ENCODE measurements around the gene DEAF1.
"Not testable (repeated sequence)": the region's sequence is repeated elsewhere in the genome, so short reads cannot be mapped to it uniquely, and the experiment has no call there.

DEAF1 gene

DNA sequence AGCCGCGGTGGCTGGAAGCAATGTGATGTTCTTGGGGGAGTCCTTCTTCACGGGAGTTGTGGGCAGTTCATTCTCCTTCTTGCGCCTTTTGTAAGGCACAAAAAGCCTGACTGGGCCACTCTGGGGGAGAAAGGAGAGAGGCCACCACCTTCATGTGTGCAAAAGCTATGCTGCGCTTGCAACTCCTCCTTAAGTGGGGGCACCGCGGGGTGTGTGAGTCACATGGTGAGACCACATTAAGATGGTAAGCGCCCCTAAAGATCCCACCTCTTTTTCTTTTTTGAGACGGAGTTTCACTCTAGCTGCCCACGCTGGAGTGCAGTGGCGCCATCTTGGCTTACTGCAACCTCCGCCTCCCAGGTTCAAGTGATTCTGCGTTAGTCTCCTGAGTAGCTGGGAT lies 14.1 kb downstream of the DEAF1 start:
- DNase-seq (ENCODE audit: low read depth in 2 of 3, low spot score in 2 of 3) = no peak

- DNase-seq (ENCODE audit: low read depth in 2 of 3, low spot score in 2 of 3) = no peak
These were observed 14.5 kb downstream of the DEAF1 start for GRCh38 chr11:680476-680875.

- no peak for DNase-seq (ENCODE audit: low read depth in 2 of 3, low spot score in 2 of 3)
These were observed 15.5 kb downstream of the DEAF1 start for GRCh38 chr11:679271-680207.

- no peak for DNase-seq (ENCODE audit: low read depth in 2 of 3, low spot score in 2 of 3)
These were observed 16.7 kb downstream of the DEAF1 start for GRCh38 chr11:678297-678696.

GRCh38 chr11:674406-674805 lies 20.6 kb downstream of the DEAF1 start:
- DNase-seq (ENCODE audit: low read depth in 2 of 3, low spot score in 2 of 3) = no peak

- DNase-seq (ENCODE audit: low read depth in 2 of 3, low spot score in 2 of 3) = no peak
These were observed 21.2 kb downstream of the DEAF1 start for GRCh38 chr11:673866-674265.

DNA sequence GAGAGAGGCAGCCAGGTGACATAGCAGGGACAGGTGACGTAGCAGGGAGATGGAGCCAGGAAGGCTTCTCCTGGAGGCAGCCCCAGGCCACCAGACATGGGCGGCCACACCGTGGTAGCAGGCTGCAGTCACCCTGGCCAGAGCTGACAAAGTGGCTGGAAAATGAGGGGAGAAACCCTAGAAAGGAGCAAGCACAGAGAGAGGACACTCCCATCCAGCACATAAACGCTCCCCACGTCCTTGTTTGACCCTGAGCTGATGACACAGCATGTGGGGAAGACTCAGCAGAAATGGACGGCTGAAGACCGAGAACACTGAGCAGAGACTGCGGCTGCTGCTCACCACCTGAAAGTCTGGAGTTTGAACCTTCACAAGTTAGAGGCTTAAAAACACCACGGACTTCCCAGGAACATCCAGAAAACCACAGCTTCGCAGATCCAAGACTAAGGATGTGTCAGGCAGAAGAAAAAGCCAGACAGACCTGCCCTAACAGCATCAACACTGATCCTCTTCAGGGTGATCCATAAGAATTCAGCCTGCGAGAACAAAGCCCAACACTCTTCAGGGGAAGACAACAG lies 29.2 kb downstream of the DEAF1 start:
- no peak for DNase-seq (ENCODE audit: low read depth in 2 of 3, low spot score in 2 of 3)

GRCh38 chr11:665062-665703 lies 29.8 kb downstream of the DEAF1 start:
- no peak for DNase-seq (ENCODE audit: low read depth in 2 of 3, low spot score in 2 of 3)

- DNase-seq (ENCODE audit: low read depth in 2 of 3, low spot score in 2 of 3) = no peak
These were observed 32.2 kb downstream of the DEAF1 start for GRCh38 chr11:662689-663274.

- DNase-seq (ENCODE audit: low read depth in 2 of 3, low spot score in 2 of 3) = no peak
These were observed 34.2 kb downstream of the DEAF1 start for GRCh38 chr11:660681-661444.

DNA sequence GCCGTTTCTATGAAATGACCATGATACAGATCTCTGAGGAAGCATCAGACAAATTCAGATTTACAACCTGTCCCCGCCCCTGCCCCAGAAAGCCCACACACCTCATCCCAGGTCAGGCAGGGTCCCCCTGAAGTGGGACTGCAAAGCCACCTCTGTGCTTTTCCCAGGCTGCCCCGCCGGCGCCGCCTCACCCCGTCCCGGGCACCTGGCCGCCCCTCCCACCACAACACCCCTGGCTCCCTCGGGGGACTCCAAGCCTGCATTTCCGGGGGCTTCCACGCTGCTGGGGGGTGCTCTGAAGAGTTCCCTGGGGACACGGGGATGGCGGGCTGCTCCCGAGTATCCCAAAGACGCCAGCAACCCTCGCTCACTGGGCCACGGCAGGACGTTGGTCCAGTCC lies 34.7 kb downstream of the DEAF1 start:
- DNase-seq (ENCODE audit: low read depth in 2 of 3, low spot score in 2 of 3) = no peak

- no peak for DNase-seq (ENCODE audit: low read depth in 2 of 3, low spot score in 2 of 3)
These were observed 35.4 kb downstream of the DEAF1 start for GRCh38 chr11:659532-660085.

DNA sequence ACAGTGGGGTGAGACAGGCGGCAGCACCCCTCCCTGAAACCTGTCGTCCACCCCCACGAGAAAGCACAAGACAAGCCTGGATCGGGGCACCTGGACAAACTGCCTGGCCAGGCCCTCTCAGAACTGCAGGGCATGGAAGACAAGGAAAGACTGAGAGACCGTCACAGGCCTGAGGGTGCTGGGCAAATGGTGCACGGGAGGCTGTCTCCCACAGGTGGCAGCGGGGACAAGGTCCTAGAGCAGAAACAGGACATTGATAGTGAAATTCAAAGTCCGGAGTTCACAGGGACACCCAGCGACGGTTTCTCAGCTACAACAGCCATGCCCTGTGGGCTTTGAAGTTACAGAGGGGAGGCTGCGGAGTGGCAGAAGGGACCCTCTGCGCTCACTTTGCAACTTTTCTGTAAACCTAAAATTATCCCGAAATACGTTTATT lies 37.3 kb downstream of the DEAF1 start:
- DNase-seq (ENCODE audit: low read depth in 2 of 3, low spot score in 2 of 3) = no peak

DNA sequence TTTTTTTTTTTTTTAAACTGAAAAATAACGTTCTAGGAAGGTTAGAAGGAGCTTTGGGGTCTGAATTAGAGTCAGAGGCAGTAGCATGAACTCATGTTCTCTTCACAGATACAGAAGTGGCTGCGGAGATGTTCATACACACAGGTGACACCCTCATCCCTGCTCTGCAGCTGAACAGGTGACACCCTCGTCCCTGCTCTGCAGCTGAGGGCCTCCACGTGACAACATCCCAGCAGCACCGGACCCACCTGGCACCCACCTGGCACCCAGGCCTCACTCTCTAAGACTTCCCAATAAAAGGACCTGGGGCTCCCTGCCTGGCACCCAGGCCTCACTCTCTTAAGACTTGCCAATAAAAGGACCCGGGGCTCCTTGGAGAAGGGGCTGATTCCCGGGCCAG lies 38.2 kb downstream of the DEAF1 start:
- DNase-seq (ENCODE audit: low read depth in 2 of 3, low spot score in 2 of 3) = no peak

DNA sequence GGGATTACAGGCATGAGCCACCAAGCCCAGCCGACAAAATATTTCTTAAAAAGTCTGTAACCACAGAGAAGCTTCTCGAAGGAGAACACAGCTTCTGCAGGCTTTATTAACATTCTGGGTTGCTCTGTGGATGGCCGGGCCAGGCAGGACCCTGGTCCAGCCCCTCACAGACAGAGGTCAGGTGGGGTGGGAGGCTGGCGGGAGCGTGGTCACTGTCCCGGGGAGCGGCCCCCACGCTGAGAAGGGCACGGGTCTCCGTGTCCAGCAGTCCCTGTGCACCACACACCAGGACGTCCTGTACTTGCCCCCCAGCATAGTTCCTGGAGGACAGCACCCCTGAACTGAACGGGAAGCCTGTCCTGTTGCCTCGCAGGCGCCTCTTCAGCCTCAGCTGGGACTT lies 38.6 kb downstream of the DEAF1 start:
- no peak for DNase-seq (ENCODE audit: low read depth in 2 of 3, low spot score in 2 of 3)

GRCh38 chr11:655036-655726 lies 39.8 kb downstream of the DEAF1 start:
- DNase-seq (ENCODE audit: low read depth in 2 of 3, low spot score in 2 of 3) = no peak

GRCh38 chr11:654444-654843 lies 40.6 kb downstream of the DEAF1 start:
- not testable (repeated sequence) for DNase-seq (ENCODE audit: low read depth in 2 of 3, low spot score in 2 of 3)

GRCh38 chr11:653837-654236 lies 41.2 kb downstream of the DEAF1 start:
- no peak for DNase-seq (ENCODE audit: low read depth in 2 of 3, low spot score in 2 of 3)

- not testable (repeated sequence) for DNase-seq (ENCODE audit: low read depth in 2 of 3, low spot score in 2 of 3)
These were observed 41.9 kb downstream of the DEAF1 start for GRCh38 chr11:653136-653535.

DNA sequence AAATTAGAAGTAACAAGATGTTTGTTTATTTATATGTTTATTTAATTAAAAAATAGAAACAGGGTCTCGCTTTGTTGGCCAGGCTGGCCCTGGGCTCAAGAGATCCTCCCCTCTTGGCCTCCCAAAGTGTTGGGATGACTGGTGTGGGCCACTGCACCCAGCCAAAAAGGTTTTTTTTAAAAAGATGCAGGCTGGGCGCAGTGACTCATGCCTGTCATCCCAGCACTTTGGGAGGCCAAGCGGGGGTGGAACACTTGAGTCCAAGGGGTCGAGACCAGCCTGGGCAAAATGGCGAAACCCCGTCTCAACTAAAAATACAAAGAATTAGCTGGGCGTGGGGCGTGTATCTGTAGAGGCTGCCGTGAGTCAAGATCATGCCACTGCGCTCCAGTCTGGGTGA lies 44.5 kb downstream of the DEAF1 start:
- no peak for DNase-seq (ENCODE audit: low read depth in 2 of 3, low spot score in 2 of 3)

Data from activated CD8-positive, alpha-beta memory T cell treated with anti-CD3 and anti-CD28 coated beads for 48 hours (primary cell).